NCI-H345 treated with DMSO at 0.1 percent for 48 hours (cell line): ENCODE results near the gene ADAM8.
"Not testable (repeated sequence)": the region's sequence is repeated elsewhere in the genome, so short reads cannot be mapped to it uniquely, and the experiment has no call there.

Experiments
- DNase-seq: peaks from one replicate; lab custom pipeline; 2025; ENCODE audit not compliant: unreplicated experiment; lab: John Stamatoyannopoulos, UW

The ADAM8 gene

DNA sequence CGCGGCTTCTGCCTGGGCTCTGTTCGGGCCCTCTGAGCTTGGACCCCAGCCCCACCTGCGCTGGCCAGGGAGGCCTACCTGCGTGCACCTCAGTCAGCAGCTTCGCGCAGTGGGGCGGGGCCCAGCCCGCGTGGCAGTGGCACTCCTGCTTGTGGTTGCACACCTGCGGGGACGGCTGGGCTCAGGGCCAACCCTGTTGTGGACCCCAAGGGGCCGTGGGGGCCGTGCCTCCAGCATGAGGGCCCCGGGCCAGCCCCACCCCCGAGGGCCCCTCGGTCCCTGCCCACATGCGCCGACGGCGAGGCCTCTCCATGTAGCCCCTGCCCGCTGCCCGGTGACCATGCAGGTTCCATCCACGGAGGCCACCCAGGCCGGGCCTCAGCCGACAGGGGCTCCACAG lies 7.3 kb downstream of the ADAM8 start:
- no peak for DNase-seq

GRCh38 chr10:133268532-133268931 lies 8.1 kb downstream of the ADAM8 start:
- DNase-seq = no peak

DNA sequence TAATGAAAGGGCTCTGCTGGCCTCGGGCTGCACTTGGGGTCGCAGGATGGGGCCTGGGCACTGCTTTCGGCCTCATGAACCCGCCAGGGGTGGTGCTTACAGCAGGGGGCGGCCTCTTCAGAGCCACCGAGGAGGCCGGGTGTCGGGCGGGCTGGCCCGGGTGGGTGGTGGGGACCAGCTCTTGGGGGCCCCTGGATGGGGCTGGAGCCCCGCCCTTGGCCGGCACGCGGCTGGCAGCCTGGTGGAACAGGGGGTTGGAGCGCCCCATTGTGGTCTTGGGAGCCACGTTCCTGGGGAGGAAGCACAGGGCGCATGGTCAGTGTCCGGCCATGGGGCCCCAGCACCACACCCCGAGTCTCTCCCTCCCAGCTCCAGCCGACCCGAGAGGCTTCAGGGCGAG lies 8.8 kb downstream of the ADAM8 start:
- no peak for DNase-seq

DNA sequence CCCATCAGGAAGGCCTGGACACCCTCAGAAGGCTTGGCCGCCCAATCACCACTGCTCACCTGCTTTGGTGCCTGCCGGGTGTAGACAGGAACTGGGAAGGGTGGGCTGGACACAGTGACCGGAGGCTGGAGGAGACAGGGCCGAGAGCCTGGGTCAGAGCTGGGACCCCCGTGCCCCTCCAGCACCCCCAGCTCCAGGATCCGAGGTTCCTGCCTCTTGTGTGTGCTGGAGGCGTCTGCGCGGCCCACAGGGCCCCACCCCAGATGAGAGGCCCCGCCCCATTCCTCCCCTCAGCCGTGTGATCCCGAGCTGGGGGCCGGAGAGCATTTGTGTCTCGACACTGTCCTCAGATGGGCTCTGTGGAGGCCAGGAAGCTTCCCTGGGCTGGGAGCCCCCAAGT lies 9.4 kb downstream of the ADAM8 start:
- DNase-seq = no peak

GRCh38 chr10:133266056-133266795 lies 10.4 kb downstream of the ADAM8 start:
- DNase-seq = no peak

GRCh38 chr10:133265052-133265451 lies 11.6 kb downstream of the ADAM8 start:
- not testable (repeated sequence) for DNase-seq

DNA sequence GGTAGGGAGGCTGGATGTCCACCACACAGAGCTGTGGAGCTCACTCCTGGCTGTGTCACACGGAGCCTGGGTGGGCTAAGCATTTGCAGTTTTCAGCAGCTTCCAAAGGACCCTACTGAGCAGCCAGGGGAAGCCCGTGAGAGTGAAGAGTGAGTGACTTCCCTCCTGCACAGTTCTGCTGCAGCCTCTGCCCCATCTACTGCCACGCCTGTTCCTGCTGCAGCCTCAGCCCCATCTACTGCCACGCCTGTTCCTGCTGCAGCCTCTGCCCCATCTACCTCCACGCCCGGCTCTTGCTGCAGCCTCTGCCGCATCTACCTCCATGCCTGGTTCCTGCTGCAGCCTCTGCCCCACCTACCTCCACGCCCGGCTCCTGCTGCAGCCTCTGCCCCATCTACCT lies 12.2 kb downstream of the ADAM8 start:
- DNase-seq = no peak

GRCh38 chr10:133263674-133264073 lies 13.0 kb downstream of the ADAM8 start:
- DNase-seq = no peak

DNA sequence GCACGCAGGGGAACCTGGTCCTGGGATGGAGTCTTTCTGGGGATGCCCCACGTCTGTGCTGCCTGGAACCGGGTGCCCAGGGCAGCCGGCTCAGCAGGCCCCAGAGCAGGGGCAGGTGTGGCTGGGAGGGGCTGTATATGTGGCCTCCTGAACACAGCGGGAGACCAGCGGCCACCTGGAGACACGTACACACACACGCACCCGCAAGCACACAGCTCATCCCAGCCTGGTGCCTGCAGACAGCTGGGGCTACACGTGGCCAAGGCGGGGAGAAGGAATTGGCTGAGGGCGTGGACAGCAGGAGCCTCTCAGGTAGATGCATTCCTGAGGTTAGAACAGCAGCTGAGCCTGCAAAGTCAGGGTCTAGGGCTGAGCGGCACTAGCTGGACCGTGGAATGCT lies 14.0 kb downstream of the ADAM8 start:
- peak; percentile 41 for DNase-seq

GRCh38 chr10:133261726-133262325 lies 14.8 kb downstream of the ADAM8 start:
- DNase-seq = no peak

DNA sequence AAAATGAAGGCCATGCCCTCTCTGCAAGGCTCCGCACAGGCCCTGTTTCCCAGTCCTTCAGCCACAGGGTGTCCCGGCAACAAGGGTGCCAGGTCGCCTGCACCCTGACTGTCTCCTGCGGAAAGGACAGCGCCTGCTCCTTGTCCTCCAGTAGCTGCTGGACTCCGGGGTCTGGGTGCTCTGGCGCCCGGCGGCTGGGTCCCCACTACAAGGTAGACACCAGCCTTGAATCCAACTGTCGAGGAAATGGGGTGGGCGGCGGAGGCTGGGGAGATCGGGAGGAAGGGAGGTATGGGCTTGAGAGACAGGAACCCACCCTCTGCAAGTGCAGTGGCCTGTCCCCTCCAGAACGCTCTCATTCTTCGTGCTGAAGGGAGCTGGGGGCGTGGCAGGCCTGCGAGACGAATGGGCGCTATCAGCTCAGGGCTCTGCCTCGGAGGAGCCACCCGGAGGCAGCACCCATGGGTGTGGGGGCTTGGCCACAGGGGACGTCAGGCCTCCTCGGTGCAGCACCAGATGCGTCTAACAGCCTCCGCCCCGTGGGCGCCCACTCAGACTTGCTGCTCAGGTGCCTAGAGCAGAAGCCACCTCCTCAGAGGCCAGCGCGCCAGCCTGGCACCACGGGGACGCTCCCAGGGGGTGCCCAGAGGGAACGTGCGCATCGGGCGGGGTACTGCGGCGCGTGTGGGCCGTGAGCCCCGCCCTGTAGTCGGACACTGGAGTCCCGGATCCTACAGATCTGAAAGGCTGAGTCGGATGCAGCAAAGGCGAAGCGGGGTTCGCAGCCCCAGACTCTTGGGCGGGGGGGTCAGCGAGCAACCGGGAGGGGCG lies 15.6 kb downstream of the ADAM8 start:
- DNase-seq = no peak

DNA sequence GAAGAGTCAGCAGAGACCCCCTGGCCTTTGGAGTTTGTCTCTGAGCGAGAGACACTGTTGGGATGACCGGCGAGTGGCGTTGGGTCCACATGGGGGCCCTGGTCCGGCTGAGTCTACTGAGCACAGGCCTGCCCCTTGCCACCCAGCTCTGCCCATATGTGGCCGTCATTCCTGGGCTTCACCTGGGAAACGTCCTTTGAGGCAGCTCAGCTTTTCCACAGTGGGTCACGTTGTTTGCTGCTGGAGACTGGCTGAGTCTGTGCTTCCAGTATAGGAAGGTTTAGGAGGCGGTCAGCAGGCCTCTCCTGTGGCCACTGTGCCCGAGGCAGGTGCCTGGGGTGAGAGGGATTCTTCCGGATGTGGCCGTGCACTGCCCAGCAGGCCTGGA lies 17.1 kb downstream of the ADAM8 start:
- no peak for DNase-seq

GRCh38 chr10:133258818-133259601 lies 17.7 kb downstream of the ADAM8 start:
- DNase-seq = no peak

DNA sequence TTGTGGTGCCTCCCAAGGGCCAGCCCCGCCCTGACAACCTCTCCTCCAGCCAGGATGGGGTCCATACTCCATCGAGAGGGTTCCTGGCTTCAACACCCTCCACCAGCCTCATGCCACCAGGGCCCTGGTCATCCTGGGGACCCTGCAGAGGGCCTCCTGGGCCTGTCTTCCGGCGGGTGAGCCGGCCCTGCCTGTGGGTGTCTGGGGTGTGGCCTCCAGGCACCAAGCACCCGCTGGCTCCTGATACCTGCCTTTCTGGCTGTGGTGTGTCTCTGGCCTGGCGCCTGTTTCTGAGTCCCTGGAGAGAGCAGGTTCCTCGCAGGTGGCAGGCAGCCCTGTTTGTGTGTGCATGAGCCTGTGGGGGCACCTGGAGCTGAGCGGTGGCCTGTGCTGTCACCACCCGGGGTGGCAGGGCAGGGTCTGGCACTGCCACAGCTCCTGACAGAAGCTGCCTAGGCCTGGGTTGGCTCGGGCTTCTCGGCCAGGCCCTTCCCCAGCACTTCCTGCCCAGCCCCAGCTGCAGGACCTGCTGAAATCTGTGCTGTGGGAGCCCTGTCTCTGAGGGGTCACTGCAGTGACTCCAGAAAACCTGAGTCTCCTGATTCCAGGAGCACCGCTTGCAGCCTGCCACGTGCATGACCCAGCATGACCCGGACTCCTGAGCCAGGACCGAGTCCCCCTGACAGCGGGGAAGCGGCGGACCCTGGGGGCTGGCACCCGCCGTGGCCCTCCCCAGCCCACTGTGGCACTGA lies 18.4 kb downstream of the ADAM8 start:
- no peak for DNase-seq

DNA sequence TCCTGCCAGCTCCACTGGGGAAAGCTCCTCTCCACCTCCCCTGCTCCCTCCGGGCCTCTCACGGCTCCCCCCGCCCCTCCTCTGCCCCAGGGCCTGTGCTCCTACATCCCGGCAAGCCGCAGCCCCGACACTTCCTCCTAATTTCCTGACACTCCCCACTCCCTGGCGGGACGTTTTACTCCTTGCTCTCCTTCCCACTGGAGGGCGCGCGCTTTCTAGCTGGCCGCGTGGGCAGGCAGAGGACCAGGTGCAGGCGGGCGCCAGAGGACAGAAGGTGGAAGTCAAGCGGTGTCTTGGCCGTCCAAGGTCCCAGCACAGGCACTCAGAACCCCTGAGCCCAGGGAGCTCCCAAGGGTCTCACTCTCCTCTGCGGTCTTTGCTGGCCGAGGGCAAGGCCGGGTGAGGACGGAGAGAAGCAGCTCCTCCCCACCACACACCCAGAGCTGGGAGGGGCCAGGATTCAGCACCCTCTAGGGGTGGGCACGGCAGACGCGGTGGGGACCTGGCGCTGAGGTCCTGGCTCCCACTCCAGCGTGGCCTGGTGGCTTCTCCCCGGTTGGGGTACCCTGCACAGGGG lies 19.1 kb downstream of the ADAM8 start:
- no peak for DNase-seq

GRCh38 chr10:133255323-133255722 lies 21.3 kb downstream of the ADAM8 start:
- DNase-seq = no peak

GRCh38 chr10:133254421-133255120 lies 22.1 kb downstream of the ADAM8 start:
- no peak for DNase-seq

DNA sequence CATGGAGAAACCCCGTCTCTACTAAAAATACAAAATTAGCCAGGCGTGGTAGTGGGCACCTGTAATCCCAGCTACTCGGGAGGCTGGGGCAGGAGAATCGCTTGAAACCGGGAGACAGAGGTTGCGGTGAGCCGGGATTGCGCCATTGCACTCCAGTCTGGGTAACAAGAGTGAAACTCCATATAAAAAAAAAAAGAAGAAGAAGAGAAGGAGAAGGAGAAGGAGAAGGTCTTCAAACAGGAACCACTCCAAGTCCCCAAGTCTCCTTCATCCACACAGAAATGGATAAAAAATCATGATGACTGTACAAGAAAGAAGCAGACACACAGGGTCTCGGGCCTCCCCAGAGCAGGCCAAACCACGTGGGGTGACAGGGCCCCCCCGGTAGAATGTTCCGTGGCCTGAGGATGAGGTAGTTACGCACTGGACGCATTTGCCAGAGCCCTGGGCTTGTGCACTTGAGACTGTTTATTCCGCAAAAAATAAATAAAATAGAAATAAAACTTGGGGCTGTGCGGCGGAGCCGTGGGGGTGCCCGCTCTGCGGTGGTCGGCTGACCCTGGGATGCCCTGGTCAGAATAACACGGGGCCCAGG lies 23.2 kb downstream of the ADAM8 start:
- DNase-seq = no peak

DNA sequence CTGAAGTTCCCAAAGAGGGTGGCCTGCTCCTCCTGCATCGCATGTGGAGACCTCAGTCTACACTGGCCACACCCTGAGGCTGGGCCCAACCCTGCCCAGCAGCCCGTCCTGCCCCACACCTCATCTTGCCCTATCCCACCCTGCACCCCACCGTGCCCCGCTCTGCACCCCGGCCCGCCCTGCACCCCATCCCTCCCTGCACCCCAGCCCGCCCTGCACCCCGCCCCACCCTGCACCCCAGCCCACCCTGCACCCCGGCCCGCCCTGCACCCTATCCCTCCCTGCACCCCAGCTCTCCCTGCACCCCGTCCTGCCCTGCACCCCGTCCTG lies 24.5 kb downstream of the ADAM8 start:
- no peak for DNase-seq
